ENCODE measurements around the gene TMEM213. TPM values are rescaled to one million over a fixed set of nuclear protein-coding genes. Genes with fewer than 3 reads are reported as not detected.

The TMEM213 gene
- total RNA-seq, 6 donors from 2014 or later, result 0.49 to 6.1 (median 3.6) TPM; not detected in 2

GRCh38 chr7:138871065-138871813, 73.4 kb downstream of the TMEM213 start:
- DNase-seq (peak in 1 of 2 donors; percentile 67), ATAC-seq (ENCODE audit: low FRiP score in 2 of 2) (no peak)
- no peak for TF ChIP-seq POLR2AphosphoS5 (IDR thresholded peaks at IDR 0.05)
- TF ChIP-seq EP300 (IDR thresholded peaks at IDR 0.05), result no peak
- no peak for TF ChIP-seq POLR2A (IDR thresholded peaks at IDR 0.05)
- TF ChIP-seq, protein P1, sequence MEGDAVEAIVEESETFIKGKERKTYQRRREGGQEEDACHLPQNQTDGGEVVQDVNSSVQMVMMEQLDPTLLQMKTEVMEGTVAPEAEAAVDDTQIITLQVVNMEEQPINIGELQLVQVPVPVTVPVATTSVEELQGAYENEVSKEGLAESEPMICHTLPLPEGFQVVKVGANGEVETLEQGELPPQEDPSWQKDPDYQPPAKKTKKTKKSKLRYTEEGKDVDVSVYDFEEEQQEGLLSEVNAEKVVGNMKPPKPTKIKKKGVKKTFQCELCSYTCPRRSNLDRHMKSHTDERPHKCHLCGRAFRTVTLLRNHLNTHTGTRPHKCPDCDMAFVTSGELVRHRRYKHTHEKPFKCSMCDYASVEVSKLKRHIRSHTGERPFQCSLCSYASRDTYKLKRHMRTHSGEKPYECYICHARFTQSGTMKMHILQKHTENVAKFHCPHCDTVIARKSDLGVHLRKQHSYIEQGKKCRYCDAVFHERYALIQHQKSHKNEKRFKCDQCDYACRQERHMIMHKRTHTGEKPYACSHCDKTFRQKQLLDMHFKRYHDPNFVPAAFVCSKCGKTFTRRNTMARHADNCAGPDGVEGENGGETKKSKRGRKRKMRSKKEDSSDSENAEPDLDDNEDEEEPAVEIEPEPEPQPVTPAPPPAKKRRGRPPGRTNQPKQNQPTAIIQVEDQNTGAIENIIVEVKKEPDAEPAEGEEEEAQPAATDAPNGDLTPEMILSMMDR (IDR thresholded peaks at IDR 0.05), result no peak
- 95 to 96% methylated on average over 21 of the region's 21 CpGs for WGBS, 2 donors
- no peaks in the 10 kb centered on the region for H3K4me1 ChIP-seq
- peaks cover 0 to 23% (median 13%) of the 10 kb centered on the region in 4 donors for H3K36me3 ChIP-seq
- H3K27ac ChIP-seq, result no peak overlapping the region
- no peaks in the 10 kb centered on the region for H3K27me3 ChIP-seq
- no peak overlapping the region for H3K4me3 ChIP-seq
- H3K9me3 ChIP-seq, result no peaks in the 10 kb centered on the region

DNA sequence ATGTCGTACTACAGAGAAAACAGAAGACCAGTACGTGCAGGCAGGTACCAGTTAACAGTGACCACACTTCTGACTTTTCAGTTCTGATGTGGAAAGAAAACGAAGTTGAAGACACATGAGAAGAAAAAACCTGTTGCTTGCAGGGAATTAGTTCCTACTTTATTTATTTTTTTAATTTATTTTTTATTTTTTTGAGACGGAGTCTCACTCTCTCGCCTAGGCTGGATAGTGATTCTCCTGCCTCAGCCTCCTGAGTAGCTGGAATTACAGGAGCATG, 74.0 kb downstream of the TMEM213 start:
- Histone ChIP-seq H3K27me3 (no peaks in the 10 kb centered on the region), H3K4me1 (no peaks in the 10 kb centered on the region), H3K4me3 (no peak overlapping the region), H3K36me3 (peaks cover 0 to 21% (median 13%) of the 10 kb centered on the region in 4 donors), H3K27ac (no peak overlapping the region), H3K9me3 (no peaks in the 10 kb centered on the region)
- 93 to 95% methylated on average over 5 of the region's 5 CpGs for WGBS, 2 donors
- no peak for DNase-seq
- no peak for ATAC-seq (ENCODE audit: low FRiP score in 2 of 2)
- TF ChIP-seq POLR2A (IDR thresholded peaks at IDR 0.05) (no peak), EP300 (IDR thresholded peaks at IDR 0.05) (no peak), POLR2AphosphoS5 (IDR thresholded peaks at IDR 0.05) (no peak)

DNA sequence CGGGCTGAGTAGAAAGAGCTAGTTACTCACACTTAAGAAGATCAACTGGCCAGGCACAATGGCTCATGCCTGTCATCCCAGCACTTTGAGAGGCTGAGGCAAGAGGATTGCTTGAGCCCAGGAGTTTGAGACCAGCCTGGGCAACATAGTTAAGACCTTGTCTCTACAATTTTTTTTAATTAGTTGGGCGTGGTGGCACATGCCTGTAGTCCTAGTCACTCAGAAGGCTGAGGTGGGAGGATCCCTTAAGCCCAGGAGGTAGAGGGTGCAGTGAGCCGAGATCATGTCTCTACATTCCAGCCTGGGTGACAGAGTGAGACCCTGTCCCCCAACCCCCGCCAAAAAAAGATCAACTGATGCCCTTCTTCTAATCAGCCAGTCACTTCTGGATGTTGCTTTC, 74.8 kb downstream of the TMEM213 start:
- DNase-seq (no peak), ATAC-seq (ENCODE audit: low FRiP score in 2 of 2) (no peak)
- no peak overlapping the region for H3K27ac ChIP-seq
- no peaks in the 10 kb centered on the region for H3K9me3 ChIP-seq
- H3K4me1 ChIP-seq, result no peaks in the 10 kb centered on the region
- TF ChIP-seq, protein P1 (IDR thresholded peaks at IDR 0.05), result no peak
- TF ChIP-seq POLR2AphosphoS5 (IDR thresholded peaks at IDR 0.05) (no peak), POLR2A (IDR thresholded peaks at IDR 0.05) (no peak), EP300 (IDR thresholded peaks at IDR 0.05) (no peak)
- no peaks in the 10 kb centered on the region for H3K27me3 ChIP-seq
- 92% methylated on average over 3 to 4 of the region's 4 CpGs for WGBS, 2 donors
- H3K4me3 ChIP-seq, result no peak overlapping the region
- H3K36me3 ChIP-seq, result peaks cover 0 to 15% (median 12%) of the 10 kb centered on the region in 4 donors

DNA sequence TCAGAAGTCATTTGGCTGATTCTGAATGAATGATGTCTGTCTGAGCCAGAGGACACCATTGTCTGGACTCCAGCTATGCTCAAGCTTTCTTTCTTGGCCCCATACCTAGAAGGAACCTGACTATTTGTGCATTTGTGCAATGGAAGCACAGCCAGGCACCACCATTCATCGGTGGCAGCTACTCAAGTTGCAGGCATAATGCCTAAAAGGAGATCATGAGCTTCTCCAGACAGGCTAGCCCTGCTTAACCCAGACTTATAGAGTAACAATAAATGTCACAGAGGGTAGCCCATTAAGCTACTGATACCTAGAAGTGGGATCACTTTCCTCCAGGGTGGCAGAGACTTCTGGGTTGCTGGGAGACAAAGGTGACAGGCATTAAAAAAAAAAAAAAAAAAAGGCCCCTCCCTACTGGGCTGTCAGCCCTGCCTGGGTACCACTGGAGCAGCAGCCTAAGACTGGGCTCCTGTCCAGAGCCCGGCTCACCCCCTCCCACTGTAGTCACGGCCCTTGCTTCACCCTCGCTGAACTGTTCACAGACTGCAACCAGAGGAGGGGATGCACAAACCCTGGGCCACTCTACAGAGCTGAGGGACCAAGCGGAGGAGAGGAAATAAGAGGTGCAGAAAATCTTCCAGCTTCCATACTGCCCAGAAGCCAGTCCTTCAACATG, 75.6 kb downstream of the TMEM213 start:
- Histone ChIP-seq H3K27me3 (no peaks in the 10 kb centered on the region), H3K9me3 (no peaks in the 10 kb centered on the region), H3K36me3 (peaks cover 0 to 16% (median 10%) of the 10 kb centered on the region in 4 donors), H3K27ac (no peak overlapping the region), H3K4me3 (no peak overlapping the region), H3K4me1 (no peaks in the 10 kb centered on the region)
- 76 to 81% methylated on average over 5 of the region's 5 CpGs for WGBS, 2 donors
- no peak for DNase-seq
- ATAC-seq (ENCODE audit: low FRiP score in 2 of 2), result no peak
- TF ChIP-seq, protein P1 (IDR thresholded peaks at IDR 0.05), result no peak
- TF ChIP-seq EP300 (IDR thresholded peaks at IDR 0.05) (no peak), POLR2A (IDR thresholded peaks at IDR 0.05) (no peak), POLR2AphosphoS5 (IDR thresholded peaks at IDR 0.05) (no peak)

DNA sequence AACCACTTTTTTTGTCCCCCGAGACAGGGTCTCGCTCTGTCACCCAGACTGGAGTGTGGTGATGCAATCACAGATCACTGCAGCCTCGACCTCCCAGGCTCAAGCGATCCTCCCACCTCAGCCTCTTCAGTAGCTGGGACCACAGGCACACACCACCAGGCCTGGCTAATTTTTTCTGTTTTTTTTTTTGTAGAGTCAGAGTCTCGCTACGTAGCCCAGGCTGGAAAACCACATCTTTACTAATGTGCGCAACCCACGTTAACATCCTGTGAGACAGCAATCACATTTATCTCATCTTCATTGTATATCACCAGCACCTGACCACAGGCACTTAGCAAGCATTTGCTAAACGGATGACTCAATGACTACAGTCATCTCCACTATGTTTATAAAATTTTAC, 78.0 kb downstream of the TMEM213 start:
- TF ChIP-seq POLR2AphosphoS5 (IDR thresholded peaks at IDR 0.05) (no peak), EP300 (IDR thresholded peaks at IDR 0.05) (no peak)
- no peaks in the 10 kb centered on the region for H3K27me3 ChIP-seq
- no peak for ATAC-seq (ENCODE audit: low FRiP score in 2 of 2)
- no peaks in the 10 kb centered on the region for H3K4me1 ChIP-seq
- H3K36me3 ChIP-seq, result peaks cover 0 to 22% (median 4%) of the 10 kb centered on the region in 4 donors
- no peak overlapping the region for H3K4me3 ChIP-seq
- 79 to 83% methylated on average over 9 of the region's 9 CpGs for WGBS, 2 donors
- no peaks in the 10 kb centered on the region for H3K9me3 ChIP-seq
- no peak for DNase-seq
- H3K27ac ChIP-seq, result no peak overlapping the region

Data from upper lobe of left lung (tissue), 6 donors.